ENCODE data around the gene ZNF639. TPM values are rescaled to one million over a fixed set of nuclear protein-coding genes. Genes with fewer than 3 reads are reported as not detected.

ZNF639 gene
- total and polyA plus RNA-seq, 2 of the 13 experiments (the other 11 are each of a cell fraction or from before 2014, with no cell fraction given) = 11.6 to 42.4 TPM

- TF ChIP-seq DMTF1 (CRISPR knock-in tag; IDR thresholded peaks at IDR 0.05) = no peak
- TF ChIP-seq ZNF557 (CRISPR knock-in tag; IDR thresholded peaks at IDR 0.05) = 0 out of 2 replicates have a peak, but pooled peaks have one; percentile 69
- no peak for TF ChIP-seq TIGD3 (CRISPR knock-in tag; IDR thresholded peaks at IDR 0.05; ENCODE audit: borderline replicate concordance)
- TF ChIP-seq ZNF839 (CRISPR knock-in tag; IDR thresholded peaks at IDR 0.05; ENCODE audit: borderline replicate concordance) = no peak
- no peak for TF ChIP-seq TBP (CRISPR knock-in tag; IDR thresholded peaks at IDR 0.05)
- no peak for TF ChIP-seq SIX1 (CRISPR knock-in tag; IDR thresholded peaks at IDR 0.05; ENCODE audit: borderline replicate concordance)
- no peak for TF ChIP-seq DDIT3 (CRISPR knock-in tag; IDR thresholded peaks at IDR 0.05)
- TF ChIP-seq ARID3A (IDR thresholded peaks at IDR 0.05; ENCODE audit: low read depth, low read length) = no peak
- no peak for TF ChIP-seq FOXA1 (IDR thresholded peaks at IDR 0.05)
- TF ChIP-seq FOXA1 (CRISPR knock-in tag; IDR thresholded peaks at IDR 0.05) = no peak
- TF ChIP-seq ZBTB3 (CRISPR knock-in tag; IDR thresholded peaks at IDR 0.05; ENCODE audit: borderline replicate concordance, low read depth) = no peak
- no peak for TF ChIP-seq NR0B2 (CRISPR knock-in tag; IDR thresholded peaks at IDR 0.05)
- TF ChIP-seq SMYD3 (CRISPR knock-in tag; IDR thresholded peaks at IDR 0.05) = 0 out of 2 replicates have a peak, but pooled peaks have one; percentile 68
- TF ChIP-seq ZNF646 (CRISPR knock-in tag; IDR thresholded peaks at IDR 0.05) = no peak
- TF ChIP-seq ZNF792 (CRISPR knock-in tag; IDR thresholded peaks at IDR 0.05) = 0 out of 2 replicates have a peak, but pooled peaks have one; percentile 47
Measured at GRCh38 chr3:179347345-179348194, 24.7 kb downstream of the ZNF639 start, which contains the start of gene MFN1 (continued).
